RWPE2 (cell line): Measurements from ENCODE around the gene PPP1R36.

Experiments
- ATAC-seq: fragments of 200-7000 bp; cut with Tn5 transposase; 3 replicates; pipeline ENCODE4 v1.9.1; 2021; ENCODE audit warnings: low read depth
- DNase-seq: peaks from one replicate; pipeline ENCODE4 v3.0.0-alpha.2; 2020; ENCODE audit warnings: low spot score
- H3K27ac ChIP-seq: fragments of 450-650 bp; 2 replicates; pipeline ENCODE4 v1.5.1; 2017; ENCODE audit warnings: mild to moderate bottlenecking; ENCODE audit not compliant: poor library complexity, severe bottlenecking
- H3K27me3 ChIP-seq: fragments of 250-450 bp; sonication (Bioruptor Pico); 2 replicates; pipeline ENCODE4 v1.5.1; 2021; ENCODE audit warnings: mild to moderate bottlenecking, moderate library complexity; ENCODE audit not compliant: insufficient read depth, poor library complexity, severe bottlenecking
- H3K36me3 ChIP-seq: fragments of 250-450 bp; sonication (Bioruptor Pico); 2 replicates; pipeline ENCODE4 v1.5.1; 2020; ENCODE audit warnings: low read depth, mild to moderate bottlenecking, moderate library complexity
- H3K4me1 ChIP-seq: fragments of 250-450 bp; sonication (Bioruptor Pico); 2 replicates; pipeline ENCODE4 v1.5.1; 2021; ENCODE audit warnings: mild to moderate bottlenecking, moderate library complexity; ENCODE audit not compliant: insufficient read depth, poor library complexity, severe bottlenecking
- H3K4me3 ChIP-seq: fragments of 250-450 bp; sonication (Bioruptor Pico); 2 replicates; pipeline ENCODE4 v1.5.1; 2021; ENCODE audit warnings: mild to moderate bottlenecking, moderate library complexity; ENCODE audit not compliant: severe bottlenecking
- H3K9me3 ChIP-seq: fragments of 250-450 bp; sonication (Bioruptor Pico); 2 replicates; pipeline ENCODE4 v1.5.1; 2021; ENCODE audit warnings: mild to moderate bottlenecking, moderate library complexity; ENCODE audit not compliant: severe bottlenecking
- TF ChIP-seq, protein P1 (sequence below): fragments of 450-650 bp; IDR thresholded peaks from one replicate; pipeline ENCODE4 v1.5.1; 2017; ENCODE audit warnings: mild to moderate bottlenecking, moderate library complexity; ENCODE audit not compliant: poor library complexity, severe bottlenecking

Gene PPP1R36

DNA sequence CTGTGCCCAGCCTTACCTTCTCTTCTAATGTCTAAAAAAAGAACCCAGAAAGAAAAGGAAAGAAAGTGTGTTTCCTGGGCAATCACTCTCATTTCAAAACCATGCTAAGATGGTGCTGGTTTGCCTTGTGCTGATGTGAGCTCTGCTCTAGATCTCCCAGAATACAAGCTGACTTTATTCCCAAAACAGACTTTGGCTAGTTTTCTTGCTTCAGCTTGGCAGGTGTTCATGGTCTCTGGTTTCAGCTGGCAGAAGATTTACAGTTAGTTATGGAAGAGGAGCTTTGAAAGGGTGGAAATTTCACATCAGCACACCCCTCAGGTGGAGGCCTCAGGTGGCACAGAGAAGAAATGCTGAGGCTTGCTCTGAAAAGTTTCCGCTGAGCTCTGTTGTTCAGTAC lies 34.4 kb downstream of the PPP1R36 start:
- no peak overlapping the region for H3K4me3 ChIP-seq
- ATAC-seq (no peak), DNase-seq (no peak)
- no peaks in the 10 kb centered on the region for H3K27me3 ChIP-seq
- TF ChIP-seq, protein P1, sequence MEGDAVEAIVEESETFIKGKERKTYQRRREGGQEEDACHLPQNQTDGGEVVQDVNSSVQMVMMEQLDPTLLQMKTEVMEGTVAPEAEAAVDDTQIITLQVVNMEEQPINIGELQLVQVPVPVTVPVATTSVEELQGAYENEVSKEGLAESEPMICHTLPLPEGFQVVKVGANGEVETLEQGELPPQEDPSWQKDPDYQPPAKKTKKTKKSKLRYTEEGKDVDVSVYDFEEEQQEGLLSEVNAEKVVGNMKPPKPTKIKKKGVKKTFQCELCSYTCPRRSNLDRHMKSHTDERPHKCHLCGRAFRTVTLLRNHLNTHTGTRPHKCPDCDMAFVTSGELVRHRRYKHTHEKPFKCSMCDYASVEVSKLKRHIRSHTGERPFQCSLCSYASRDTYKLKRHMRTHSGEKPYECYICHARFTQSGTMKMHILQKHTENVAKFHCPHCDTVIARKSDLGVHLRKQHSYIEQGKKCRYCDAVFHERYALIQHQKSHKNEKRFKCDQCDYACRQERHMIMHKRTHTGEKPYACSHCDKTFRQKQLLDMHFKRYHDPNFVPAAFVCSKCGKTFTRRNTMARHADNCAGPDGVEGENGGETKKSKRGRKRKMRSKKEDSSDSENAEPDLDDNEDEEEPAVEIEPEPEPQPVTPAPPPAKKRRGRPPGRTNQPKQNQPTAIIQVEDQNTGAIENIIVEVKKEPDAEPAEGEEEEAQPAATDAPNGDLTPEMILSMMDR = no peak
- no peaks in the 10 kb centered on the region for H3K36me3 ChIP-seq
- no peaks in the 10 kb centered on the region for H3K4me1 ChIP-seq
- no peak overlapping the region for H3K27ac ChIP-seq
- H3K9me3 ChIP-seq = no peaks in the 10 kb centered on the region

DNA sequence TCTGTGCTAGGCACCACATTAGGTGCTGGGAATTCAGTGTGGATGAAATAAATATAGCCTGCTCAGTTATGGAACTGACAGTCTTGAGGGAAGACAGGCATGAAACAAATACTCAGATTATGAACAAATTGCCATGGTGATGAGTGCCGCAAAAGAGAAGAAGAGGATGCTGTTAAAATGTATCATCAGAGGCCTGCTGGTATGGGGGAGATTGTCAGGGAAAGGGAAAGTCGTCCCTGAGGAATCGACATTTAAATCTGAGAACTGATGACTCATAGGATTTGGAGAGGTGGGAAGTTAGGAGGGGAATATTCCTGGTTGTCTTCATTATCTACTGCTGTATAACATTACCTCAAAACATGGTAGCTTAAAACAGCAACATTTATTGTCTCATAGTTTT lies 42.0 kb downstream of the PPP1R36 start:
- no peak for DNase-seq
- no peak overlapping the region for H3K4me3 ChIP-seq
- TF ChIP-seq, protein P1 = no peak
- no peaks in the 10 kb centered on the region for H3K9me3 ChIP-seq
- H3K36me3 ChIP-seq = no peaks in the 10 kb centered on the region
- no peaks in the 10 kb centered on the region for H3K4me1 ChIP-seq
- ATAC-seq = no peak
- peaks cover 2% of the 10 kb centered on the region for H3K27me3 ChIP-seq
- no peak overlapping the region for H3K27ac ChIP-seq

DNA sequence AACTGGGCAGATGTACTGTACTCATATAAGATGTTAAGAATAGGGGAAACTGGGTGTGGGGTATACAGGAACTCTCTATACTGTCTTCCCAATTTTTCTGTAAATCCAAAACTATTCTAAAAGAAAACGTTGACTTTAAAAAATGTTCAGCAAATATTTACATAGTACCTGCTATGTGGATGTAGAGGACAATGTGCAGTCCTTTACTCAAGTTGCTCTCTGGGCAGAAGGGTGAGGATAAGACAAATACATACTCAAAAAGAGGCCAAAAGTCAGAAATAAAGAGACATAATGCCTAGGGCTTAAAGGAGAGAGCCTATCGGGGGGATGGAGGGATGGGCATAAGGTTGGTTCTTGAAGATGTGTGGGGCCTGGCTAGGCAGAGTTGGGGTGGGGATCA lies 44.7 kb downstream of the PPP1R36 start:
- Histone ChIP-seq H3K27ac (no peak overlapping the region), H3K9me3 (no peaks in the 10 kb centered on the region), H3K36me3 (no peaks in the 10 kb centered on the region), H3K4me1 (no peaks in the 10 kb centered on the region), H3K27me3 (peaks cover 2% of the 10 kb centered on the region), H3K4me3 (no peak overlapping the region)
- DNase-seq (no peak), ATAC-seq (no peak)
- TF ChIP-seq, protein P1 = no peak

DNA sequence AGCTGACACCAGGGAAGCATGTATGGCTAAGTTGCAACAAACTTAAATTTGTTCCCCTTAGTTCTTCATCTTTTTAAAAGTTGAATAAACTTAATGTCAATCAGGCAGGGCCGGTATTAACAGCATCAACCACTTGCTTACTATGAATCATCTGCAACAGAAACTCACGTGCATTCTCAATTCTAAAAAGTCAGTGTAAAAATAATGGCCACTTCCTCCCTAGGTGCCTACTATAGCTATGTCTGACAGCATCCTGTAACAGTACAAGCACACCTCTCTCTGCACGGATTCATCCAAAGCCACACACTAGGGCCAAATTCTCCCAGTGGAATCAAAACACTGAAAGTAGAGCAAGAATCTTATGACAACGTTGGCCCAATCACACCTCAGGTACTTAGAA lies 48.6 kb downstream of the PPP1R36 start:
- no peaks in the 10 kb centered on the region for H3K27me3 ChIP-seq
- H3K27ac ChIP-seq = no peak overlapping the region
- no peaks in the 10 kb centered on the region for H3K4me1 ChIP-seq
- no peak overlapping the region for H3K4me3 ChIP-seq
- no peaks in the 10 kb centered on the region for H3K9me3 ChIP-seq
- DNase-seq = no peak
- ATAC-seq = no peak
- TF ChIP-seq, protein P1 = no peak
- H3K36me3 ChIP-seq = no peaks in the 10 kb centered on the region

DNA sequence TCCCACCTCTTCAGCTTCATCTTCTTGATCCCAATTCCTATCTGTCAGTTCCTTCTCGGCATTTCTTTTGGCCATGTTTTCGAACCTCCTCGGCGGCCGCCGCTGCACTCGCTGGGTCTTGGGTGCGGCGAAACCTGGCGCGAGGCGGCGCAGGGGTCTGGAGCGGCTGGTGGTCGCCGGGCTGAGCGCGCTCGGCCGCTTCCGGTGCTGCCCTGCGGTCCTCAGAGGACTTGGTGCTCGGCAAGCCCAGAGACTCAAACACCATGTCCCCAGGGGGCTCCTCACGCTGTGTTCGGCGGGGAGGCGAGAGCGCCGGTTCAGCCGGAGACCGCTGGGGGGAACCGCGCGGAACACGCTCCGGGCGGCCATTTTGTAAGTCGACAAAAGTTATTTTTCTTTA lies 51.8 kb downstream of the PPP1R36 start:
- H3K9me3 ChIP-seq = no peaks in the 10 kb centered on the region
- TF ChIP-seq, protein P1 = no peak
- no peak overlapping the region for H3K4me3 ChIP-seq
- no peaks in the 10 kb centered on the region for H3K36me3 ChIP-seq
- H3K4me1 ChIP-seq = peaks cover 14% of the 10 kb centered on the region
- H3K27me3 ChIP-seq = no peaks in the 10 kb centered on the region
- DNase-seq (no peak), ATAC-seq (no peak)
- H3K27ac ChIP-seq = no peak overlapping the region
